ENCODE data around the gene FBXL17.

GRCh38 chr5:107853031-107853430 lies 528.9 kb downstream of the FBXL17 start:
- no peak for TF ChIP-seq CTCF (IDR thresholded peaks at IDR 0.05)
- TF ChIP-seq POLR2A (IDR thresholded peaks at IDR 0.05) = no peak
